ENCODE results near the gene ADD1. TPM values are rescaled to one million over a fixed set of nuclear protein-coding genes. Genes with fewer than 3 reads are reported as not detected.

ADD1 gene
- total and polyA plus RNA-seq, 2 donors (not counting 1 experiment from before 2014, with no cell fraction given) = 302 to 383 TPM

DNA sequence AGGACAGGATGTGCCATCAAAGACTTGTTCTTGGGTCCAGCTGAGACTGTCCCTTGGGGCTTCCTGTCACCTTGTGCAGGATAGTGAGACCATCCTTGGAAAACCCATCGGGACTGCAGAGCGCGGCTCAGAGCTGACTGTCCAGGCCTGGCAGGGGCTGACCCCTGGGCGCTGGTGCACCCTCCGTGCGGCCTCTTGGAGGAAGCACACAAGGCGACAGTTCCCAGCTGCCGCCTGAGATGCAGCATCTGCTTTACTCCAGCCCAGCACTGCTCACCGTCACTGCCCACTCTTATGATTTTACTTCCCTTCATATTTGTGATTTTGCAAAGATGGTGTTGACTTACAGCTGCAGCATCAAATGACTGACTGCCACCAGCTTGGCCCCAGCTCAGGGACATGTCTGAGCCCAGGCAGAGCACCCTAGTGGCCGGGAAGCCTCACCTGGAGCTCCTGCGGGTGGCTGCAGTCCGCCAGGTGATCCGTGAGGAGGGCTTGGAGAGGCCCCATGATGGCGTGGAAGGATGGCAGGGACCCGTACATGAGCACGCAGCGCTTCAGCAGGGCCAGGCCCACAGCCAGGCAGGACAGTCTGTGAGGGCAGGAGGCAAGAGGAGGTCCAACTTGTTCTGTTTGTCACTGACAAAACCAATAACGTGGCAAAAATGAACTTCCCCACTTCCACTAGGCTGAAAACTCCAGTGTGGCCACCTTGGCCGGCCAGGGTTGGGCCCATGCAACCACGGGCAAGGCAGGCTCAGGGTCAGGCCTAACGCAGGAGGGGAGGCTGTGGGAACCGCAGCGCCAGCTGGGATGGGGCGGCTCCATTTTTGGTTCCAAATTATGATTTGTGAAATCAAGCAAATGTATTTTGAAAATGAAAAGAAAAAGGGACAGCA is 97.7 kb downstream of the ADD1 start:
- ATAC-seq (ENCODE audit: low read depth) = no peak
- H3K4me2 ChIP-seq (replicated peaks; ENCODE audit: low read depth, low read length, poor library complexity, severe bottlenecking) = no peak overlapping the region
- Mint-ChIP-seq H3K4me1 (peaks cover 16% of the 10 kb centered on the region), H3K27ac (no peak overlapping the region), H3K4me3 (no peak overlapping the region), H3K9me3 (ENCODE audit: insufficient read depth) (no peaks in the 10 kb centered on the region), H3K27me3 (no peaks in the 10 kb centered on the region)
- TF ChIP-seq EZH2 (IDR thresholded peaks at IDR 0.05; ENCODE audit: borderline replicate concordance, insufficient read depth, low read depth, low read length, poor library complexity, severe bottlenecking) = no peak
- TF ChIP-seq, protein P1, sequence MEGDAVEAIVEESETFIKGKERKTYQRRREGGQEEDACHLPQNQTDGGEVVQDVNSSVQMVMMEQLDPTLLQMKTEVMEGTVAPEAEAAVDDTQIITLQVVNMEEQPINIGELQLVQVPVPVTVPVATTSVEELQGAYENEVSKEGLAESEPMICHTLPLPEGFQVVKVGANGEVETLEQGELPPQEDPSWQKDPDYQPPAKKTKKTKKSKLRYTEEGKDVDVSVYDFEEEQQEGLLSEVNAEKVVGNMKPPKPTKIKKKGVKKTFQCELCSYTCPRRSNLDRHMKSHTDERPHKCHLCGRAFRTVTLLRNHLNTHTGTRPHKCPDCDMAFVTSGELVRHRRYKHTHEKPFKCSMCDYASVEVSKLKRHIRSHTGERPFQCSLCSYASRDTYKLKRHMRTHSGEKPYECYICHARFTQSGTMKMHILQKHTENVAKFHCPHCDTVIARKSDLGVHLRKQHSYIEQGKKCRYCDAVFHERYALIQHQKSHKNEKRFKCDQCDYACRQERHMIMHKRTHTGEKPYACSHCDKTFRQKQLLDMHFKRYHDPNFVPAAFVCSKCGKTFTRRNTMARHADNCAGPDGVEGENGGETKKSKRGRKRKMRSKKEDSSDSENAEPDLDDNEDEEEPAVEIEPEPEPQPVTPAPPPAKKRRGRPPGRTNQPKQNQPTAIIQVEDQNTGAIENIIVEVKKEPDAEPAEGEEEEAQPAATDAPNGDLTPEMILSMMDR (IDR thresholded peaks at IDR 0.05) = no peak
- no peaks in the 10 kb centered on the region for H3K9me3 ChIP-seq (ENCODE audit: control extremely low read depth in 1 of 3, control insufficient read depth in 2 of 3, insufficient read depth in 1 of 3, low read length in 2 of 3)
- no peak for DNase-seq
- peaks cover 3% of the 10 kb centered on the region for H3K79me2 ChIP-seq (ENCODE audit: control insufficient read depth, insufficient read depth, low read length)
- CTCF ChIA-PET = no interaction called here
- intact Hi-C loops (cut with micrococcal nuclease) = no loop called here
- POLR2A ChIA-PET = no interaction called here
- H3K27me3 ChIP-seq (replicated peaks in 1 of 4; ENCODE audit: control extremely low read depth in 1 of 4, control insufficient read depth in 3 of 4, insufficient read depth in 4 of 4, low read length in 3 of 4) = no peaks in the 10 kb centered on the region
- no peak overlapping the region for H3K4me3 ChIP-seq (ENCODE audit: control extremely low read depth in 1 of 5, extremely low read depth in 1 of 5, insufficient read depth in 1 of 5, low read depth in 2 of 5, low read length in 4 of 5)
- no peak overlapping the region for H3K9ac ChIP-seq (ENCODE audit: low read length)
- peaks cover 0 to 11% of the 10 kb centered on the region in 2 donors for H3K4me1 ChIP-seq (ENCODE audit: control insufficient read depth in 2 of 2, insufficient read depth in 2 of 2, low read length in 2 of 2)
- WGBS (ENCODE audit: insufficient coverage) = 99% methylated on average over 21 of the region's 24 CpGs
- no peak overlapping the region for H3K27ac ChIP-seq (ENCODE audit: low read length in 2 of 2)
- no peak overlapping the region for H2AFZ ChIP-seq (ENCODE audit: insufficient read depth, low read depth, low read length, poor library complexity, severe bottlenecking)
- peaks cover 8% of the 10 kb centered on the region for H4K20me1 ChIP-seq (ENCODE audit: control insufficient read depth, insufficient read depth, low read length, poor library complexity, severe bottlenecking)
- H3K36me3 ChIP-seq (replicated peaks in 1 of 2; ENCODE audit: control extremely low read depth in 1 of 2, control insufficient read depth in 1 of 2, extremely low read depth in 1 of 2, insufficient read depth in 2 of 2, low read length in 1 of 2) = peaks cover 0 to 79% of the 10 kb centered on the region in 2 experiments

DNA sequence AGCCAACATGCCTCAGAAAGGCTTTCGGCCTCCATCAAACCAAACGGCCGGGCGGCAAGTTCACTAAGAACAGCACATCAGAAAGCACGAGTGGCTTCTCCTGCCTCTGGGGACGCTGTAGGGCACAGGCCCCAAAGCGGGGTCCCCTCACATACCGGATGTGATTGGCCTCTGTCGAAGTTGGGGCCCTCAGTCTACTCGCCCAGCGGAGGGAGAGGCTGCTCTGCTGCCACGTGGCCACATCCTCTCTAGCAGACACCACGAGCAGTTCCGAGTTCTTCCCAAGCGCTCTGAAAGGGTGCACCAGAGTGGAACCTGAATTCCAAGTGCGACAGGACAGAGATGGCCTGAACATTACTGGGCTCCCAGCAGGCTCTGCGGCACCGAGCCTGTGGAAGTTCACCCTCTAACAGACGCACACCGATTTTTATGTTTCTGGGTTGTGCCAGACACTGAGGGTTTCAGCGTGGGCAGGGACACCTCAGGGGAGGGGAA is 98.4 kb downstream of the ADD1 start:
- intact Hi-C loops (cut with micrococcal nuclease) = no loop called here
- ChIA-PET POLR2A (no interaction called here), CTCF (no interaction called here)
- 92% methylated on average over 21 of the region's 21 CpGs for WGBS (ENCODE audit: insufficient coverage)
- Histone ChIP-seq H3K9me3 (ENCODE audit: control extremely low read depth in 1 of 3, control insufficient read depth in 2 of 3, insufficient read depth in 1 of 3, low read length in 2 of 3) (no peaks in the 10 kb centered on the region), H3K27me3 (replicated peaks in 1 of 4; ENCODE audit: control extremely low read depth in 1 of 4, control insufficient read depth in 3 of 4, insufficient read depth in 4 of 4, low read length in 3 of 4) (no peaks in the 10 kb centered on the region), H3K36me3 (replicated peaks in 1 of 2; ENCODE audit: control extremely low read depth in 1 of 2, control insufficient read depth in 1 of 2, extremely low read depth in 1 of 2, insufficient read depth in 2 of 2, low read length in 1 of 2) (peaks cover 0 to 86% of the 10 kb centered on the region in 2 experiments), H3K27ac (ENCODE audit: low read length in 2 of 2) (no peak overlapping the region), H4K20me1 (ENCODE audit: control insufficient read depth, insufficient read depth, low read length, poor library complexity, severe bottlenecking) (peaks cover 7% of the 10 kb centered on the region), H3K4me1 (ENCODE audit: control insufficient read depth in 2 of 2, insufficient read depth in 2 of 2, low read length in 2 of 2) (peaks cover 0 to 4% of the 10 kb centered on the region in 2 donors), H3K79me2 (ENCODE audit: control insufficient read depth, insufficient read depth, low read length) (no peaks in the 10 kb centered on the region), H3K9ac (ENCODE audit: low read length) (no peak overlapping the region), H2AFZ (ENCODE audit: insufficient read depth, low read depth, low read length, poor library complexity, severe bottlenecking) (no peak overlapping the region), H3K4me3 (ENCODE audit: control extremely low read depth in 1 of 5, extremely low read depth in 1 of 5, insufficient read depth in 1 of 5, low read depth in 2 of 5, low read length in 4 of 5) (no peak overlapping the region), H3K4me2 (replicated peaks; ENCODE audit: low read depth, low read length, poor library complexity, severe bottlenecking) (no peak overlapping the region)
- Mint-ChIP-seq H3K4me3 (no peak overlapping the region), H3K9me3 (ENCODE audit: insufficient read depth) (no peaks in the 10 kb centered on the region), H3K27me3 (no peaks in the 10 kb centered on the region), H3K27ac (peak overlapping the region; percentile 15), H3K4me1 (peaks cover 9% of the 10 kb centered on the region)
- ATAC-seq (ENCODE audit: low read depth) = no peak
- TF ChIP-seq, protein P1 (IDR thresholded peaks at IDR 0.05) = no peak
- no peak for TF ChIP-seq EZH2 (IDR thresholded peaks at IDR 0.05; ENCODE audit: borderline replicate concordance, insufficient read depth, low read depth, low read length, poor library complexity, severe bottlenecking)
- DNase-seq = no peak
